ENCODE measurements around the gene MTHFR.
"Not testable (repeated sequence)": the region's sequence is repeated elsewhere in the genome, so short reads cannot be mapped to it uniquely, and the experiment has no call there.

Gene MTHFR

GRCh38 chr1:11833497-11833896 lies 27.7 kb upstream of the MTHFR start:
- DNase-seq (ENCODE audit: low read depth): no peak

- no peak for DNase-seq (ENCODE audit: low read depth)
Measured at GRCh38 chr1:11831945-11832725, 26.4 kb upstream of the MTHFR start.

GRCh38 chr1:11828511-11828910 lies 22.7 kb upstream of the MTHFR start:
- DNase-seq (ENCODE audit: low read depth): no peak

- no peak for DNase-seq (ENCODE audit: low read depth)
Measured at GRCh38 chr1:11826946-11827345, 21.2 kb upstream of the MTHFR start.

- DNase-seq (ENCODE audit: low read depth): no peak
Measured at GRCh38 chr1:11825131-11825530, 19.4 kb upstream of the MTHFR start.

GRCh38 chr1:11823366-11824137 lies 17.8 kb upstream of the MTHFR start:
- no peak for DNase-seq (ENCODE audit: low read depth)

GRCh38 chr1:11822091-11822490 lies 16.3 kb upstream of the MTHFR start:
- no peak for DNase-seq (ENCODE audit: low read depth)

GRCh38 chr1:11817192-11817591 lies 11.4 kb upstream of the MTHFR start:
- no peak for DNase-seq (ENCODE audit: low read depth)

- DNase-seq (ENCODE audit: low read depth): no peak
Measured at GRCh38 chr1:11813021-11813420, 7.3 kb upstream of the MTHFR start.

GRCh38 chr1:11807133-11807532 lies 1.4 kb upstream of the MTHFR start:
- no peak for DNase-seq (ENCODE audit: low read depth)

GRCh38 chr1:11806307-11806936 lies 658 bp upstream of the MTHFR start:
- DNase-seq (ENCODE audit: low read depth): no peak

GRCh38 chr1:11804666-11805421 lies 920 bp downstream of the MTHFR start:
- no peak for DNase-seq (ENCODE audit: low read depth)

- DNase-seq (ENCODE audit: low read depth): not testable (repeated sequence)
Measured at GRCh38 chr1:11803924-11804665, 1.7 kb downstream of the MTHFR start.

- DNase-seq (ENCODE audit: low read depth): peak; percentile 68
Measured at GRCh38 chr1:11802973-11803885, 2.5 kb downstream of the MTHFR start.

GRCh38 chr1:11802616-11802972 lies 3.2 kb downstream of the MTHFR start:
- DNase-seq (ENCODE audit: low read depth): no peak

GRCh38 chr1:11800756-11801433 lies 4.9 kb downstream of the MTHFR start:
- no peak for DNase-seq (ENCODE audit: low read depth)

- DNase-seq (ENCODE audit: low read depth): no peak
Measured at GRCh38 chr1:11800391-11800755, 5.4 kb downstream of the MTHFR start.

GRCh38 chr1:11799896-11800295 lies 5.9 kb downstream of the MTHFR start:
- DNase-seq (ENCODE audit: low read depth): no peak

- no peak for DNase-seq (ENCODE audit: low read depth)
Measured at GRCh38 chr1:11799099-11799498, 6.7 kb downstream of the MTHFR start.

All from stimulated activated CD8-positive, alpha-beta memory T cell treated with anti-CD3 and anti-CD28 coated beads, Interleukin-4, amount 100 ng/mL, for 24 hours (primary cell).